Inflammatory macrophage (primary cell): ENCODE results near the gene BNIP2.
"Not testable (repeated sequence)": the region's sequence is repeated elsewhere in the genome, so short reads cannot be mapped to it uniquely, and the experiment has no call there.

Source experiments
- DNase-seq, 2 donors: peaks; one replicate each; pipeline ENCODE4 v3.0.0-alpha.2; 2020 to 2022
- total RNA-seq, 18 experiments: gene quantifications; one replicate each; lab custom pipeline; 2026; ENCODE audit warnings: mixed read lengths in 6 of 18, inconsistent platforms in 2 of 18; lab: John Stamatoyannopoulos, UW

The BNIP2 gene
- 99.3 to 364 (median 210) reads per million in 18 experiments for total RNA-seq

- peak; percentile 98 to 99 for DNase-seq
Measured at GRCh38 chr15:59688782-59689625, at the start of gene BNIP2. Gene BNIP2 (minus strand): TSS chr15:59689320. CDS start chr15:59682457, 6,863 bp downstream.

- no peak for DNase-seq
Measured at GRCh38 chr15:59738676-59739075, 49.6 kb upstream of the BNIP2 start.

- no peak for DNase-seq
Measured at GRCh38 chr15:59736181-59736580, 47.1 kb upstream of the BNIP2 start.

- no peak for DNase-seq
Measured at GRCh38 chr15:59725151-59725486, 36.0 kb upstream of the BNIP2 start.

GRCh38 chr15:59723687-59724346, 34.7 kb upstream of the BNIP2 start:
- DNase-seq = no peak

- no peak for DNase-seq
Measured at GRCh38 chr15:59722476-59722875, 33.4 kb upstream of the BNIP2 start.

- no peak for DNase-seq
Measured at GRCh38 chr15:59722037-59722436, 32.9 kb upstream of the BNIP2 start.

- DNase-seq = no peak
Measured at GRCh38 chr15:59721411-59721810, 32.3 kb upstream of the BNIP2 start.

GRCh38 chr15:59713177-59713576, 24.1 kb upstream of the BNIP2 start:
- no peak for DNase-seq

- DNase-seq = no peak
Measured at GRCh38 chr15:59711451-59712243, 22.5 kb upstream of the BNIP2 start.

GRCh38 chr15:59707619-59708018, 18.5 kb upstream of the BNIP2 start:
- DNase-seq = no peak

GRCh38 chr15:59703979-59704796, 15.1 kb upstream of the BNIP2 start:
- DNase-seq = no peak

- DNase-seq = no peak
Measured at GRCh38 chr15:59702351-59702750, 13.2 kb upstream of the BNIP2 start.

GRCh38 chr15:59701880-59702279, 12.8 kb upstream of the BNIP2 start:
- DNase-seq = no peak

GRCh38 chr15:59699810-59700431, 10.8 kb upstream of the BNIP2 start:
- no peak for DNase-seq

GRCh38 chr15:59698065-59698464, 8.9 kb upstream of the BNIP2 start:
- not testable (repeated sequence) for DNase-seq

- DNase-seq = no peak
Measured at GRCh38 chr15:59696332-59696731, 7.2 kb upstream of the BNIP2 start.

- peak in 1 of 2 donors; percentile 33 for DNase-seq
Measured at GRCh38 chr15:59694779-59695178, 5.7 kb upstream of the BNIP2 start.

- peak; percentile 65 to 84 for DNase-seq
Measured at GRCh38 chr15:59691194-59691805, 2.2 kb upstream of the BNIP2 start.

GRCh38 chr15:59689626-59690236, 611 bp upstream of the BNIP2 start:
- DNase-seq = peak; percentile 85 to 87

- DNase-seq = peak; percentile 88
Measured at GRCh38 chr15:59688423-59688781, 718 bp downstream of the BNIP2 start.
